Small intestine (tissue), 4 donors: Measurements from ENCODE around the gene MDM2. TPM values are rescaled to one million over a fixed set of nuclear protein-coding genes. Genes with fewer than 3 reads are reported as not detected.

Experiments used
- polyA plus RNA-seq, 4 donors: library from polyadenylated mRNA; stranded (reverse) in 3 of 4; unstranded in 1 of 4; fragments of 200-250 nt in 3 of 4; fragments of 120-200 nt in 1 of 4; gene quantifications; one replicate each; pipeline versions ENCODE4 v1.2.1 to v1.2.3, GENCODE V29; 2013
- donor health status: healthy with polysubstance abuse.
- donor health status: Bipolar disorder and iron deficiency.
- donor health status: healthy.

Gene MDM2
- polyA plus RNA-seq, 4 donors: 20.8 to 44.1 (median 29.6) TPM

Other genes starting within 250 kb of the MDM2 start
- gene RAP1B, start 197.3 kb upstream of the MDM2 start, polyA plus RNA-seq: 100 to 1,000 TPM; 106 to 271 (median 130) TPM
- 10 to 100 TPM in 2 of 4 donors, 1 to 10 TPM in 2; 5.1 to 45.0 (median 13.0) TPM for gene NUP107, start 121.2 kb upstream of the MDM2 start, polyA plus RNA-seq
- 1 to 10 TPM in 2 of 4 donors, under 1 TPM in 2; 0.27 to 8.2 (median 1.7) TPM for gene SLC35E3, start 62.0 kb upstream of the MDM2 start, polyA plus RNA-seq
- 10 to 100 TPM in 1 of 4 donors, 1 to 10 TPM in 2, under 1 TPM in 1; 0.45 to 11.6 (median 4.5) TPM for gene CPM, start 125.0 kb downstream of the MDM2 start, polyA plus RNA-seq